Upper lobe of left lung (tissue), 4 donors: ENCODE measurements around the gene ACKR3.

Experiments used
- POLR2A ChIP-seq, 4 donors: fragments of 450-650 bp; IDR thresholded peaks; one replicate each; pipeline ENCODE4 v1.5.1; 2016 to 2017; ENCODE audit warnings: antibody characterized with exemption in 4 of 4, mild to moderate bottlenecking in 2 of 4
- POLR2AphosphoS5 ChIP-seq, 2 donors: sonication (generic); formaldehyde crosslinking; IDR thresholded peaks; one replicate each; pipeline ENCODE4 v1.5.1; 2017; ENCODE audit warnings: antibody characterized with exemption in 2 of 2
- TF ChIP-seq, protein P1 (sequence below), 6 experiments: fragments of 450-650 bp in 4 of 6; fragments of 200-600 bp in 2 of 6; sonication (generic) in 2 of 6; IDR thresholded peaks; one replicate each; pipeline ENCODE4 v1.5.1; 2016 to 2019; ENCODE audit warnings: antibody characterized with exemption in 6 of 6

DNA sequence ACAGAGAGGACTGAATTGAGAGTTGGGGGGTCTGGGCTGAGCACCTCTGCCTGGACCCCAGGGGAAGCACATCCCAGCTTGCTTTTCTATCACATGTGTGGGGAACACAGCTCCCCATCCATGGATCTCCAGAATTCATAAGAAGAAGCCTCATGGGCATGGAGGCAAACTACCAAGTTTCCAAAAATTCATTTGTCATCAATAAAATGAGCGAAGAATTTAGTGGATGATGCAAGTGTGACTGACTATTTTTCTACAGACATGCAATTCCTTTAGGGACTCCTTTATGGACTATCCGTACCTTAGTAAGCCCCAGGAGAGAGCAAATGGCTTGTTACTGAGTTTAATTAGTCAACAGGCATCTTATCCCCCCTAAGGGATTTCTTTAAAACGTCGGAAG, 33.1 kb downstream of the ACKR3 start:
- TF ChIP-seq, protein P1, sequence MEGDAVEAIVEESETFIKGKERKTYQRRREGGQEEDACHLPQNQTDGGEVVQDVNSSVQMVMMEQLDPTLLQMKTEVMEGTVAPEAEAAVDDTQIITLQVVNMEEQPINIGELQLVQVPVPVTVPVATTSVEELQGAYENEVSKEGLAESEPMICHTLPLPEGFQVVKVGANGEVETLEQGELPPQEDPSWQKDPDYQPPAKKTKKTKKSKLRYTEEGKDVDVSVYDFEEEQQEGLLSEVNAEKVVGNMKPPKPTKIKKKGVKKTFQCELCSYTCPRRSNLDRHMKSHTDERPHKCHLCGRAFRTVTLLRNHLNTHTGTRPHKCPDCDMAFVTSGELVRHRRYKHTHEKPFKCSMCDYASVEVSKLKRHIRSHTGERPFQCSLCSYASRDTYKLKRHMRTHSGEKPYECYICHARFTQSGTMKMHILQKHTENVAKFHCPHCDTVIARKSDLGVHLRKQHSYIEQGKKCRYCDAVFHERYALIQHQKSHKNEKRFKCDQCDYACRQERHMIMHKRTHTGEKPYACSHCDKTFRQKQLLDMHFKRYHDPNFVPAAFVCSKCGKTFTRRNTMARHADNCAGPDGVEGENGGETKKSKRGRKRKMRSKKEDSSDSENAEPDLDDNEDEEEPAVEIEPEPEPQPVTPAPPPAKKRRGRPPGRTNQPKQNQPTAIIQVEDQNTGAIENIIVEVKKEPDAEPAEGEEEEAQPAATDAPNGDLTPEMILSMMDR (IDR thresholded peaks at IDR 0.05): no peak
- TF ChIP-seq POLR2AphosphoS5 (IDR thresholded peaks at IDR 0.05) (no peak), POLR2A (IDR thresholded peaks at IDR 0.05) (no peak)
